BJ (cell line): ENCODE data around the gene CLEC18A. TPM values are rescaled to one million over a fixed set of nuclear protein-coding genes. Genes with fewer than 3 reads are reported as not detected.
"Not testable (repeated sequence)": the region's sequence is repeated elsewhere in the genome, so short reads cannot be mapped to it uniquely, and the experiment has no call there.

Experiments
- CTCF ChIA-PET: fragments of 350-600 bp; formaldehyde crosslinking; extraction: SDS; loops from one replicate; lab custom pipeline; 2021; ENCODE audit warnings: antibody characterized with exemption, inconsistent platforms; lab: Yijun Ruan, JAX
- POLR2A ChIA-PET: fragments of 300-600 bp; sonication (Branson Sonifier 250); formaldehyde crosslinking; extraction: SDS; loops from one replicate; lab custom pipeline; 2021; ENCODE audit warnings: antibody characterized with exemption; lab: Charles Lee
- DNase-seq: peaks from one replicate; pipeline ENCODE4 v3.0.0-alpha.2; 2011; ENCODE audit warnings: low read depth
- H3K27me3 ChIP-seq: 2 replicates; pipeline ENCODE4 v1.6.0; 2011; ENCODE audit warnings: low read length; ENCODE audit not compliant: control insufficient read depth, insufficient read depth
- H3K36me3 ChIP-seq: 2 replicates; pipeline ENCODE4 v1.5.1; 2011; ENCODE audit warnings: low read length; ENCODE audit not compliant: control insufficient read depth, insufficient read depth
- H3K4me3 ChIP-seq: 2 replicates; pipeline ENCODE4 v1.5.1; 2011; ENCODE audit warnings: low read depth, mild to moderate bottlenecking, control low read depth, low read length
- polyA plus RNA-seq: library from polyadenylated mRNA; depleted of rRNA; stranded (reverse); fragments of >200 nt; gene quantifications from 2 replicates; pipeline ENCODE4 v1.2.3, GENCODE V29; 2011
- TF ChIP-seq, protein P1 (sequence below): IDR thresholded peaks from 2 replicates; pipeline ENCODE4 v1.5.1; 2011; ENCODE audit warnings: low read depth, mild to moderate bottlenecking, control low read depth, inconsistent platforms, low read length, moderate library complexity; ENCODE audit not compliant: insufficient read depth

The CLEC18A gene
- polyA plus RNA-seq, 1 experiment = 0.04 TPM

DNA sequence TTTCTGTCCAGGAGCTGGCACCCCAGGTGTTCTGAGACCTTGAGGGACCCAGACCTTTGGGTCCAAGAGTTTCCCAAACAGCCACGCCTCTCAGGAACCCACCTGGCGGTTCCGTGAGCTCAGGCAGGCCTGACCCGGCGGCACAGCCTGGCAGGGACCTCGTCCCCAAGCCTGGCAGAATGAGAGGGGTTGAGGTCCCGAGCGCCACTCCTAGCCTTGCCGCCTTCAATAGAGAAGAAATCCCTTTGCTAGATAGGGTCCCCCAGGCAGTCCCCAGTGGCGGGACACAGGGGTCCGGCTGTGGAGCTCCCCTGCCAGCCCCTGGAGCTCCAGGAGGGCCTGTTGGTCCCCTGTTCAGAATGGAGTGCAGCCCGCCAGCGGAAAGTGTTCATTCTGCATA, 10.5 kb upstream of the CLEC18A start:
- POLR2A ChIA-PET = no interaction called here
- no peak overlapping the region for H3K4me3 ChIP-seq
- CTCF ChIA-PET = interaction anchor here (0.9 to 17.1 kb wide), 4 partner anchors 8 to 186 kb away, joined by 3 to 318 read pairs (median 21); partner anchors contain the start of gene NOB1
- no peaks in the 10 kb centered on the region for H3K27me3 ChIP-seq
- TF ChIP-seq, protein P1, sequence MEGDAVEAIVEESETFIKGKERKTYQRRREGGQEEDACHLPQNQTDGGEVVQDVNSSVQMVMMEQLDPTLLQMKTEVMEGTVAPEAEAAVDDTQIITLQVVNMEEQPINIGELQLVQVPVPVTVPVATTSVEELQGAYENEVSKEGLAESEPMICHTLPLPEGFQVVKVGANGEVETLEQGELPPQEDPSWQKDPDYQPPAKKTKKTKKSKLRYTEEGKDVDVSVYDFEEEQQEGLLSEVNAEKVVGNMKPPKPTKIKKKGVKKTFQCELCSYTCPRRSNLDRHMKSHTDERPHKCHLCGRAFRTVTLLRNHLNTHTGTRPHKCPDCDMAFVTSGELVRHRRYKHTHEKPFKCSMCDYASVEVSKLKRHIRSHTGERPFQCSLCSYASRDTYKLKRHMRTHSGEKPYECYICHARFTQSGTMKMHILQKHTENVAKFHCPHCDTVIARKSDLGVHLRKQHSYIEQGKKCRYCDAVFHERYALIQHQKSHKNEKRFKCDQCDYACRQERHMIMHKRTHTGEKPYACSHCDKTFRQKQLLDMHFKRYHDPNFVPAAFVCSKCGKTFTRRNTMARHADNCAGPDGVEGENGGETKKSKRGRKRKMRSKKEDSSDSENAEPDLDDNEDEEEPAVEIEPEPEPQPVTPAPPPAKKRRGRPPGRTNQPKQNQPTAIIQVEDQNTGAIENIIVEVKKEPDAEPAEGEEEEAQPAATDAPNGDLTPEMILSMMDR = no peak
- no peak for DNase-seq
- H3K36me3 ChIP-seq = peaks cover 18% of the 10 kb centered on the region

DNA sequence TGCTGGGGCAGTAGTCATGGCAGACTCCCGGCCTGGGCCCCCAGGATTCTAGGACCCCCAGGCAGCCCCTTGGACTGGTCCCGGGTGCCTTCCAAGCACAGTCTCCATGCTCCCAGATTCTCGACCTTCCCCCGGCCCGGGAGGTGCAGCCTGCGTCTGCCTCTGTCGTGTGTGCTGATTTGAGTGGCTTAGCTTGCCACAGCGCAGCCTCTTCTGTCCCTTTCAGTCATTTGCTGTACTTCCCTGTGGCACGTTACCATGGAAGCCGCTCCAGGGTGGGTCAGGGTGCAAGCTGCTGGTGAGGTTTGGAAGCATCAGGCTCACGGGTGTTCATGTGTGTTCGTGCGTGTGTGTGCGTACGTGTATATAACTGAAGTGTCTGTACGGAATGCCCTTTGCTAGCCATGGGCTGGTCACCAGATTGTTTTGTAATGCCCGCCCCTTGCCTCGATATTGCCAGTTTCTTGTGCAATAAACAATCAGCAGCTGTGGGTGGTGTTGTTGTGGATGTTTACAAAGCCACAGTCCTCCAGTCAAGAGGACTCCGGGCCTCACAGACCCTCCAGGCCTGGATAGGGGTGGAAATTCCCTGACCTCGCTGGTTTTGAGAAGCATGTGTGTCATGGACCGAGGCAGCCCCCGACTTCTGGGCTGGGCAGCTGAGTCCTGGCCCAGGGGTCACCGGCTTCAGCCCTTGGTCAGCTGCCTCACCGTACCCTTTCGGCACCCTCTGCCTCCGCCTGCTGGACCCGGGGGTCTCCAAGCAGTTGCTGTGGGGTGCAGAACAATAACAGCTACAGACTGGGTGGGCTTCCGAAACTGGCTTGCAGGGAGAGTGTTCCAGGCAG, 9.7 kb upstream of the CLEC18A start:
- CTCF ChIA-PET = interaction anchor here (1.1 to 17.1 kb wide), 4 partner anchors 9 to 146 kb away, joined by 3 to 318 read pairs (median 21); no protein-coding TSS in a partner anchor
- no peak for DNase-seq
- H3K36me3 ChIP-seq = peaks cover 16% of the 10 kb centered on the region
- no peak overlapping the region for H3K4me3 ChIP-seq
- H3K27me3 ChIP-seq = no peaks in the 10 kb centered on the region
- POLR2A ChIA-PET = no interaction called here
- TF ChIP-seq, protein P1 = no peak

DNA sequence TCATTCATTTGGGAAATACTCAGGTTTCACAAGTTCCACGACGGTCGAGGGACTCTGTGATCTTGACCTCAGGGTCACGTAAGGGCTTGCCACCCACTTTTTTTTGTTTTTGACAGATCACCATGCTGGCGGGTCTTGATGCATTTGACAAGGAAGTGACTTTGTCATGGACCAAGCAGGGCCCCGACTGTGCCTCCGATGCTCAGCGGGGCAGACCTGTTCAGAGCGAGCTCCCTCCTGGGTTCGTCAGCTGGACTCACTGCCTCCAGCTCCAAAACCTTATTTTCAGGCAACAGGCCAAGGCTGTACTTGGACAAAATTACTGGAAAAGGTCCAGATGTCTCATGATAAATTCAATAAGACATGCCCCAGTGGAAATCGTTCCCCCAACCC, 9.0 kb upstream of the CLEC18A start:
- Histone ChIP-seq H3K27me3 (no peaks in the 10 kb centered on the region), H3K4me3 (no peak overlapping the region), H3K36me3 (peaks cover 12% of the 10 kb centered on the region)
- ChIA-PET POLR2A (no interaction called here), CTCF (interaction anchor here (1.1 to 5.2 kb wide), 3 partner anchors 10 to 143 kb away, joined by 3 to 37 read pairs (median 5); no protein-coding TSS in a partner anchor)
- TF ChIP-seq, protein P1 = no peak
- no peak for DNase-seq

DNA sequence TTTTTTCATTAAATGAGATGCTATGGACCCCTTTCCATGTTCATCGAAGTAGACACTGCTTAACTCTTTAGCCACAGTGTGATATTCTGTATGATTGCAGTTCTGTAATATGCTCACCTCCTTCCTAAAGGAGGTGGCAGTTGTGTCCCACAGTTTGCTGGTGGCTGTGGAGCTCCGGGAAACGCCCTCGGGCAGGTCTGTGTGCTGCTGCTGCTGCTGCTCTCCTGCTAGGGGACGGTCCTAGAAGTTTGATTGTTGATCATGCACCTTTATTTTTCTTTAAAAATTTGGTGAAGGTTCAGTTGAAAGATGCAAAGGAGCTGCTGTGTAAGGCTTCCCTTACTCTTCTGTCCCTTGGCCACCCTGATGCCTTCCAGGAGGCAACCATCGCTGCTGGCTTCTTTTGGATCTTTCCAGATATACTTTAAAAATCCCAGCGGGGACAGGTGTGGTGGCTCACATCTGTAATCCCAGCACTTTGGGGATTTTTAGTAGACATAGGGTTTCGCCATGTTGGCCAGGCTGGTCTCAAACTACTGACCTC, 8.4 kb upstream of the CLEC18A start:
- no peak for DNase-seq
- ChIA-PET POLR2A (no interaction called here), CTCF (interaction anchor here (1.1 to 5.2 kb wide), 2 partner anchors 13 to 144 kb away, joined by 3 to 37 read pairs; no protein-coding TSS in a partner anchor)
- peaks cover 8% of the 10 kb centered on the region for H3K36me3 ChIP-seq
- H3K4me3 ChIP-seq = no peak overlapping the region
- TF ChIP-seq, protein P1 = no peak
- H3K27me3 ChIP-seq = no peaks in the 10 kb centered on the region

DNA sequence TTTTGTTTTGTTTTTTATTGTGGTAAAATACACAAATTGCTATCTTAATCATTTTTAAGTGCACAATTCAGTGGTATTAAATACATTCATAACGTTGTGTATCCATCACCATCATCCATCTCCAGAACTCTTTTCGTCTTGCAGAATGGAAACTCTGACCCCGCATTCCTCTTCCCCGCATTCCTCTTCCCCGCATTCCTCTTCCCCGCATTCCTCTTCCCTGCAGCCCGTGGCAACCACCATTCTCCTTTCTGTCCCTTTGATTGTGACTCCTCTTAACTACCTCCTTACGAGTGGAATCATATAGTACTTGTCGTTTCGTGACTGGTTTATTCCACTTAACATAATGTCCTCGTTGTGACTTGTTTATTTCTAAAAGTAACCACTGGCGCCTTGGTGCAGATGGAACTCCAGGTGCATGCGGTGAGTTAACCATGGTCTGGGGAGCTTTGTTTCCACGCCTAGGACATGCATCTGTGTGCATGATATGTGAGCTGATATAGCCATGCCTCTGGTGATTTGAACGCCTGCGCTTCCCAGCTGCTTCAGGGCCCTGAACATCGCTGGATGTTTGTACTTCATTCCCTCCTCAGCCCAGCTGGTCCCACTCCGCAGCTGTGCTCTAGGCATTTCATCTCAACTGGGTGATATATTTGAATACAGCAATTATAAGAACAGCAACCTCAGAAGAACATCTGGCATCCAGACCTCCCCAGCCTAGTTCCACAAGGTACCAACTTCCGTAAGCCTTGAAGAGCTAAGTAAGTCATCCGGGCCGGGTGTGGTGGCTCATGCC, 7.7 kb upstream of the CLEC18A start:
- CTCF ChIA-PET = interaction anchor here (0.6 to 0.9 kb wide), 3 partner anchors 8 to 148 kb away, joined by 3 to 4 read pairs (median 3); no protein-coding TSS in a partner anchor

DNA sequence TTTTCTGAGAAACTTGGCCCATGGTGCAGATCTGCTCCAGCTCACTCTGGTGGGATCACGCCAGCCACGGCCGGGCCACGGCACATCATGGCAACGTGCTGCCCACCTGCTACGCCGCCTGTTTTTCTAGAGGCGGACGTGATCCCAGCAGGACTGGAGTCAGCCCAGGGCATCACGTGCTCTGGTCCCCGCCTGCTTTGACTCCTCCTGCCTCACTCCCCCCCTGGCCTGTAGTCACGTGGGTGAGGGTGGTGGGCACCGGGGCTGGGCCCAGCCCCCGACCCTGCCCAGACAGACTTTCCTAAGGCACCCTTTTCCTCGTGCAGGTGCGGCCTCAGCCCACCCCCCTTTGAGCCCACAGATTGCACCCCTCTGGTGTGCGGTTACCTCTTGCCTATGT, 723 bp upstream of the CLEC18A start:
- H3K36me3 ChIP-seq, POLR2A ChIA-PET, CTCF ChIA-PET, H3K4me3 ChIP-seq, H3K27me3 ChIP-seq, DNase-seq: not testable (repeated sequence)

More for the DNA sequence above, 7.7 kb upstream of the CLEC18A start:
- H3K27me3 ChIP-seq, H3K4me3 ChIP-seq, H3K36me3 ChIP-seq, DNase-seq, POLR2A ChIA-PET: not testable (repeated sequence)

DNA sequence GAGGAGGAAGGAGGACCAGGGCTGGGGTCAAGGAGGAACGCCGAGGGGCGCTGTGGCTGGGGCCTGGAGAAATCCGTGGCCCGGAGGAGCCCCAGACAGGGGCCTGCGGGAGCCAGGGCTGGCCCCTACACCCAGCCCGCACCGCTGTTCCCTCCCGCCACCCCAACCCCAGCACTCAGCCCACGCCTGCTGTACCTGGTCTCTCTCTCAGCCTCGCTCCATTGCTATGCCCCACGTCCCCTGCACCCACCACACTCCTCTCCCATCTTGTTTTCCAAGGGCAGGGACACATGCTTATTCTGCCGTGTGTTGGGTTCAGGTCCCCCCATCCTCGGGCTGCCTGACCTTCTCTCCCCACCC, 518 bp downstream of the CLEC18A start:
- H3K36me3 ChIP-seq, H3K27me3 ChIP-seq, POLR2A ChIA-PET, DNase-seq, H3K4me3 ChIP-seq, CTCF ChIA-PET: not testable (repeated sequence)

DNA sequence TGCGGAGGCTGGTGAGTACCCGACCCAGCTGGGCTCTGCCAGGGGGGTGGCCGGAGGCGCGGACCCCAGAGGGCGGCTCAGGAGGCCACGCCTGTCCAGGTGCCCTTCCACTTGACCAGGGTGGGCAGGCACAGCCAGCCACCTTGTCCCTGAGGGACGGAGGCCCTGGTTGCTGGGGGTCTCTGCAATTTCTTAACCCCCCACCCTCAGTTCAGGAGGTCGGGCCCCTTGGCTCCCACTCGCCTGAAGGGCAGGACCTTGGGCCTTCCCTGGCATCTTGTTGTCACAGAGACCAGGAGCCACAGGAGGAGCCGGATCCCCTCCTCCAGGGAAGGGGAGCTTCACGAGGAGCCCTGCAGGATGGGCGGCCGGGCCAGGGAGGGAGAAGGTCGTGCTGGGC, 982 bp downstream of the CLEC18A start:
- POLR2A ChIA-PET, CTCF ChIA-PET, DNase-seq, H3K27me3 ChIP-seq, H3K4me3 ChIP-seq, H3K36me3 ChIP-seq: not testable (repeated sequence)
